ENCODE measurements around the gene ADAMTS20. TPM values are rescaled to one million over a fixed set of nuclear protein-coding genes. Genes with fewer than 3 reads are reported as not detected.

ADAMTS20 gene
- total RNA-seq, 6 donors from 2014 or later, result not detected

GRCh38 chr12:43402436-43402835, 149.6 kb downstream of the ADAMTS20 start:
- no peak overlapping the region for H3K27ac ChIP-seq
- no peaks in the 10 kb centered on the region for H3K9me3 ChIP-seq
- no peaks in the 10 kb centered on the region for H3K4me1 ChIP-seq
- no peak for DNase-seq
- H3K36me3 ChIP-seq, result no peaks in the 10 kb centered on the region
- ATAC-seq (ENCODE audit: low FRiP score in 2 of 2), result no peak
- H3K27me3 ChIP-seq, result no peaks in the 10 kb centered on the region
- TF ChIP-seq CTCF (IDR thresholded peaks at IDR 0.05) (no peak), POLR2AphosphoS5 (IDR thresholded peaks at IDR 0.05) (no peak), EP300 (IDR thresholded peaks at IDR 0.05) (no peak), POLR2A (IDR thresholded peaks at IDR 0.05) (no peak)
- no peak overlapping the region for H3K4me3 ChIP-seq

- Histone ChIP-seq H3K36me3 (no peaks in the 10 kb centered on the region), H3K9me3 (no peaks in the 10 kb centered on the region), H3K4me1 (no peaks in the 10 kb centered on the region), H3K4me3 (no peak overlapping the region), H3K27me3 (no peaks in the 10 kb centered on the region), H3K27ac (no peak overlapping the region)
- DNase-seq (no peak), ATAC-seq (ENCODE audit: low FRiP score in 2 of 2) (no peak)
- TF ChIP-seq POLR2AphosphoS5 (IDR thresholded peaks at IDR 0.05) (no peak), POLR2A (IDR thresholded peaks at IDR 0.05) (no peak), CTCF (IDR thresholded peaks at IDR 0.05) (no peak), EP300 (IDR thresholded peaks at IDR 0.05) (no peak)
- 19 to 32% methylated on average over 1 of the region's 1 CpG for WGBS, 2 donors
Measured at GRCh38 chr12:43401096-43401495, 150.9 kb downstream of the ADAMTS20 start.

GRCh38 chr12:43396671-43397070, 155.3 kb downstream of the ADAMTS20 start:
- no peaks in the 10 kb centered on the region for H3K27me3 ChIP-seq
- DNase-seq (no peak), ATAC-seq (ENCODE audit: low FRiP score in 2 of 2) (no peak)
- 69 to 74% methylated on average over 5 of the region's 5 CpGs for WGBS, 2 donors
- no peak for TF ChIP-seq POLR2AphosphoS5 (IDR thresholded peaks at IDR 0.05)
- no peak for TF ChIP-seq POLR2A (IDR thresholded peaks at IDR 0.05)
- no peak for TF ChIP-seq EP300 (IDR thresholded peaks at IDR 0.05)
- no peak for TF ChIP-seq CTCF (IDR thresholded peaks at IDR 0.05)
- no peaks in the 10 kb centered on the region for H3K36me3 ChIP-seq
- no peaks in the 10 kb centered on the region for H3K4me1 ChIP-seq
- H3K9me3 ChIP-seq, result no peaks in the 10 kb centered on the region
- H3K27ac ChIP-seq, result no peak overlapping the region
- H3K4me3 ChIP-seq, result no peak overlapping the region

- ATAC-seq (ENCODE audit: low FRiP score in 2 of 2), result no peak
- H3K36me3 ChIP-seq, result no peaks in the 10 kb centered on the region
- TF ChIP-seq CTCF (IDR thresholded peaks at IDR 0.05), result no peak
- no peak for TF ChIP-seq EP300 (IDR thresholded peaks at IDR 0.05)
- no peak for TF ChIP-seq POLR2AphosphoS5 (IDR thresholded peaks at IDR 0.05)
- no peak for TF ChIP-seq POLR2A (IDR thresholded peaks at IDR 0.05)
- no peak for DNase-seq
- 44 to 61% methylated on average over 2 of the region's 2 CpGs for WGBS, 2 donors
- no peak overlapping the region for H3K27ac ChIP-seq
- no peak overlapping the region for H3K4me3 ChIP-seq
- H3K27me3 ChIP-seq, result no peaks in the 10 kb centered on the region
- no peaks in the 10 kb centered on the region for H3K9me3 ChIP-seq
- H3K4me1 ChIP-seq, result no peaks in the 10 kb centered on the region
Measured at GRCh38 chr12:43392116-43392515, 159.9 kb downstream of the ADAMTS20 start.

DNA sequence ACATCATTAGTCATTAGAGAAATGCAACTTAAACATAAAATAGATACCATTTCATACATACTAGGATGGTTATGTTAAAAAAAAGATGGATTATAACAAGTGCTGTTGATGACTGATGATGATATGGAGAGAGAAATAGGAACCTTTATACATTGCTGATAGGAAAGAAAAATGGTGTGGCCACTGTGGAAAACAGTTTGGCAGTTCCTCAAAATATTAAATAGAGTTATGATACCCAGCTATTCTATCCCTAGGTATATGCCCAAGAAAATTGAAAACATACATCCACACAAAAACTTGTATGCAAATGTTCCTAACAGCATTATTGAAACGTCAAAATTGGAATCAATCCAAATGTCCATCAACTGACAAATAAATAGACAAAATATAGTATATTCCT, 170.1 kb downstream of the ADAMTS20 start:
- no peak for DNase-seq
- H3K4me1 ChIP-seq, result no peaks in the 10 kb centered on the region
- no peak overlapping the region for H3K4me3 ChIP-seq
- H3K27me3 ChIP-seq, result no peaks in the 10 kb centered on the region
- H3K9me3 ChIP-seq, result peaks cover 0 to 11% (median 7%) of the 10 kb centered on the region in 4 donors
- no peak overlapping the region for H3K27ac ChIP-seq
- WGBS, 2 donors, result 65 to 73% methylated on average over 1 of the region's 1 CpG
- no peak for TF ChIP-seq EP300 (IDR thresholded peaks at IDR 0.05)
- TF ChIP-seq POLR2A (IDR thresholded peaks at IDR 0.05), result no peak
- TF ChIP-seq CTCF (IDR thresholded peaks at IDR 0.05), result no peak
- TF ChIP-seq POLR2AphosphoS5 (IDR thresholded peaks at IDR 0.05), result no peak
- no peak for ATAC-seq (ENCODE audit: low FRiP score in 2 of 2)
- H3K36me3 ChIP-seq, result no peaks in the 10 kb centered on the region

Measured in upper lobe of left lung (tissue), 6 donors.